ENCODE results near the gene SYT2.

DNA sequence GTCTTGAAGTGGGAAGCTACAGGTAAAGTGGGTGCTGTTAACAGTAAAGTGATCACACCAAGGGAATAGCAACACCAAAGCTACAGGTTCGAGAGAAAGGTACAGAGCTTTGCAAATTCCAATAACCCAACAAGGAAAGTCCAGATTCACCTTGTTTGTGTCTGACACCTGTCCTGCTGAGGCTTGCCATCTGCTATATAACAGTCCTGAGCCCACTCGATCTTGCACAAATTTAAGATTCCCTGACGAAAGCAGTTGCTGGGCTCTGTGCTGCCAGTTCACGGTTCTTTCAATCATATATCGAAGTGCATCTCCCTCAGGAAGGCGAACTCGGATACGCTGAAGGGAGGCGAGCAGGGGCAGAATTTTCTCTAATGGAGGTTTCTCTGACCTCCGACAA, 23.0 kb upstream of the SYT2 start:
- TF ChIP-seq EZH2 (IDR thresholded peaks at IDR 0.05; ENCODE audit: borderline replicate concordance, low read depth, low read length, severe bottlenecking) (no peak), CTCF (IDR thresholded peaks at IDR 0.05; ENCODE audit: borderline replicate concordance, extremely low read depth, low read length, poor library complexity, severe bottlenecking) (no peak)

Data from DND-41 (cell line).